NCI-H2196 treated with DMSO at 0.1 percent for 48 hours (cell line): ENCODE data around the gene PURA.
A peak's percentile ranks its signal among the peaks of the same experiment; 100 is the strongest.

Experiments
- DNase-seq: peaks from one replicate; lab custom pipeline; 2025; ENCODE audit not compliant: unreplicated experiment; lab: John Stamatoyannopoulos, UW

PURA gene

GRCh38 chr5:140113699-140114263, at the start of gene PURA:
Gene PURA, plus strand, starts transcription at chr5:140114109. Its CDS starts 73 bp downstream, at chr5:140114182.
- DNase-seq, result peak; percentile 82

- no peak for DNase-seq
Observed at GRCh38 chr5:140072812-140073211, 41.1 kb upstream of the PURA start.

- DNase-seq, result no peak
Observed at GRCh38 chr5:140073296-140073695, 40.6 kb upstream of the PURA start.

- peak; percentile 35 for DNase-seq
Observed at GRCh38 chr5:140075371-140075770, 38.5 kb upstream of the PURA start.

GRCh38 chr5:140076142-140076541, 37.8 kb upstream of the PURA start:
- no peak for DNase-seq

GRCh38 chr5:140076788-140077187, 37.1 kb upstream of the PURA start:
- no peak for DNase-seq

- DNase-seq, result no peak
Observed at GRCh38 chr5:140083120-140083519, 30.8 kb upstream of the PURA start.

GRCh38 chr5:140083650-140084049, 30.3 kb upstream of the PURA start:
- DNase-seq, result no peak

- DNase-seq, result no peak
Observed at GRCh38 chr5:140084541-140084940, 29.4 kb upstream of the PURA start.

- no peak for DNase-seq
Observed at GRCh38 chr5:140090251-140090650, 23.7 kb upstream of the PURA start.

- no peak for DNase-seq
Observed at GRCh38 chr5:140093179-140093578, 20.7 kb upstream of the PURA start.

GRCh38 chr5:140093866-140094265, 20.0 kb upstream of the PURA start:
- no peak for DNase-seq

- DNase-seq, result no peak
Observed at GRCh38 chr5:140094889-140095288, 19.0 kb upstream of the PURA start.

- DNase-seq, result no peak
Observed at GRCh38 chr5:140101179-140101578, 12.7 kb upstream of the PURA start.

GRCh38 chr5:140103154-140103553, 10.8 kb upstream of the PURA start:
- DNase-seq, result no peak

- DNase-seq, result no peak
Observed at GRCh38 chr5:140104100-140104499, 9.8 kb upstream of the PURA start.

- DNase-seq, result no peak
Observed at GRCh38 chr5:140106101-140106500, 7.8 kb upstream of the PURA start.

- DNase-seq, result no peak
Observed at GRCh38 chr5:140106805-140107311, 7.1 kb upstream of the PURA start.

- DNase-seq, result peak; percentile 94
Observed at GRCh38 chr5:140107312-140108092, 6.4 kb upstream of the PURA start.

GRCh38 chr5:140108093-140109017, 5.6 kb upstream of the PURA start:
- DNase-seq, result no peak

GRCh38 chr5:140109018-140109758, 4.7 kb upstream of the PURA start:
- no peak for DNase-seq
